GM19025 (cell line): Measurements from ENCODE around the gene TUBA4B.
A peak's percentile ranks its signal among the peaks of the same experiment; 100 is the strongest.
"Not testable (repeated sequence)": the region's sequence is repeated elsewhere in the genome, so short reads cannot be mapped to it uniquely, and the experiment has no call there.

Experiments
- ATAC-seq: cut with Tn5 transposase; IDR thresholded peaks from one replicate; pipeline ENCODE4 v1.9.1; 2021; ENCODE audit warnings: mild to moderate bottlenecking, low read depth, moderate library complexity; ENCODE audit not compliant: unreplicated experiment

TUBA4B gene

GRCh38 chr2:219246559-219246958, 6.5 kb upstream of the TUBA4B start:
- ATAC-seq, result no peak

GRCh38 chr2:219247678-219248642, 5.1 kb upstream of the TUBA4B start:
- no peak for ATAC-seq

- no peak for ATAC-seq
Measured at GRCh38 chr2:219248845-219249202, 4.2 kb upstream of the TUBA4B start.

GRCh38 chr2:219249203-219249980, 3.7 kb upstream of the TUBA4B start:
- peak; percentile 35 for ATAC-seq

GRCh38 chr2:219250049-219250781, 2.8 kb upstream of the TUBA4B start:
- no peak for ATAC-seq

- no peak for ATAC-seq
Measured at GRCh38 chr2:219251656-219252055, 1.4 kb upstream of the TUBA4B start.

- ATAC-seq, result no peak
Measured at GRCh38 chr2:219252084-219252483, 959 bp upstream of the TUBA4B start.

- no peak for ATAC-seq
Measured at GRCh38 chr2:219252570-219252899, 508 bp upstream of the TUBA4B start.

- peak; percentile 46 for ATAC-seq
Measured at GRCh38 chr2:219253753-219254589, 928 bp downstream of the TUBA4B start, which contains the start of gene TUBA4A. Gene TUBA4A, minus strand, starts transcription at chr2:219253918. Its CDS starts 60 bp downstream, at chr2:219253858.

- peak; percentile 9 for ATAC-seq
Measured at GRCh38 chr2:219254590-219255201, 1.7 kb downstream of the TUBA4B start.

- not testable (repeated sequence) for ATAC-seq
Measured at GRCh38 chr2:219258942-219259341, 5.9 kb downstream of the TUBA4B start.

GRCh38 chr2:219261024-219261855, 8.2 kb downstream of the TUBA4B start:
- no peak for ATAC-seq

GRCh38 chr2:219266232-219266631, 13.2 kb downstream of the TUBA4B start:
- no peak for ATAC-seq

GRCh38 chr2:219266886-219267285, 13.8 kb downstream of the TUBA4B start:
- no peak for ATAC-seq

- ATAC-seq, result no peak
Measured at GRCh38 chr2:219268294-219268693, 15.3 kb downstream of the TUBA4B start.

GRCh38 chr2:219269362-219270054, 16.5 kb downstream of the TUBA4B start:
- ATAC-seq, result no peak

- no peak for ATAC-seq
Measured at GRCh38 chr2:219270055-219270372, 17.0 kb downstream of the TUBA4B start.

GRCh38 chr2:219271021-219271420, 18.0 kb downstream of the TUBA4B start:
- no peak for ATAC-seq
